Astrocyte (in vitro differentiated cells and primary cell): ENCODE measurements around the gene FAM13C. TPM values are rescaled to one million over a fixed set of nuclear protein-coding genes. Genes with fewer than 3 reads are reported as not detected.

Experiments used
- DNase-seq: peaks from one replicate; pipeline ENCODE4 v3.0.0-alpha.2; 2010; ENCODE audit warnings: low read depth
- FAIRE-seq: peaks from 2 replicates; lab custom pipeline; 2011; peaks lifted over from hg19 to GRCh38; lab: Jason Lieb, UNC
- H2AFZ ChIP-seq: 2 replicates; pipeline ENCODE4 v1.6.0; 2012; ENCODE audit warnings: low read depth, low read length, inconsistent platforms
- H3K27ac ChIP-seq: 2 replicates; pipeline ENCODE4 v1.5.1; 2011; ENCODE audit warnings: low read depth, low read length, inconsistent platforms
- H3K27me3 ChIP-seq: 2 replicates; pipeline ENCODE4 v1.6.0; 2011; ENCODE audit warnings: low read length, inconsistent platforms; ENCODE audit not compliant: insufficient read depth
- H3K36me3 ChIP-seq: 2 replicates; pipeline ENCODE4 v1.5.1; 2011; ENCODE audit warnings: low read length, inconsistent platforms; ENCODE audit not compliant: insufficient read depth
- H3K4me1 ChIP-seq: 2 replicates; pipeline ENCODE4 v1.5.1; 2011; ENCODE audit warnings: low read length, inconsistent platforms; ENCODE audit not compliant: insufficient read depth
- H3K4me2 ChIP-seq: 2 replicates; pipeline ENCODE4 v1.6.0; 2012; ENCODE audit warnings: low read length, inconsistent platforms
- H3K4me3 ChIP-seq: 2 replicates; pipeline ENCODE4 v1.5.1; 2011; ENCODE audit warnings: low read depth, mild to moderate bottlenecking, low read length, inconsistent platforms; ENCODE audit not compliant: insufficient read depth
- H3K79me2 ChIP-seq: 2 replicates; pipeline ENCODE4 v1.6.0; 2012; ENCODE audit warnings: mild to moderate bottlenecking, low read length, inconsistent platforms; ENCODE audit not compliant: insufficient read depth
- H3K9ac ChIP-seq: 2 replicates; pipeline ENCODE4 v1.6.0; 2012; ENCODE audit warnings: mild to moderate bottlenecking, low read length, inconsistent platforms
- H3K9me3 ChIP-seq: 2 replicates; pipeline ENCODE4 v1.5.1; 2012; ENCODE audit warnings: low read depth, mild to moderate bottlenecking, low read length, inconsistent platforms; ENCODE audit not compliant: insufficient read depth
- H4K20me1 ChIP-seq: 2 replicates; pipeline ENCODE4 v1.6.0; 2012; ENCODE audit warnings: low read length, inconsistent platforms; ENCODE audit not compliant: insufficient read depth
- H3K27ac Mint-ChIP-seq: one replicate; pipeline ENCODE4 v1.8.0; 2021; ENCODE audit warnings: mild to moderate bottlenecking, mixed read lengths; ENCODE audit not compliant: unreplicated experiment
- H3K27me3 Mint-ChIP-seq: one replicate; pipeline ENCODE4 v1.8.0; 2021; ENCODE audit warnings: low read depth, mixed read lengths; ENCODE audit not compliant: unreplicated experiment
- H3K36me3 Mint-ChIP-seq: one replicate; pipeline ENCODE4 v1.8.0; 2021; ENCODE audit warnings: low read depth, mixed read lengths; ENCODE audit not compliant: unreplicated experiment
- H3K4me1 Mint-ChIP-seq: one replicate; pipeline ENCODE4 v1.8.0; 2021; ENCODE audit warnings: low read depth, mixed read lengths; ENCODE audit not compliant: unreplicated experiment
- H3K4me3 Mint-ChIP-seq: one replicate; pipeline ENCODE4 v1.8.0; 2021; ENCODE audit warnings: mild to moderate bottlenecking, moderate library complexity, mixed read lengths; ENCODE audit not compliant: unreplicated experiment
- H3K9me3 Mint-ChIP-seq: one replicate; pipeline ENCODE4 v1.8.0; 2021; ENCODE audit warnings: mild to moderate bottlenecking, mixed read lengths; ENCODE audit not compliant: unreplicated experiment
- EZH2 ChIP-seq: IDR thresholded peaks from 2 replicates; pipeline ENCODE4 v1.6.1; 2012; ENCODE audit warnings: mild to moderate bottlenecking, low read length, inconsistent platforms; ENCODE audit not compliant: insufficient read depth
- total RNA-seq: library from RNA; stranded (reverse); gene quantifications from 2 replicates; pipeline ENCODE4 v1.2.1, GENCODE V29; 2021
- TF ChIP-seq, protein P1 (sequence below): IDR thresholded peaks from 2 replicates; pipeline ENCODE4 v1.5.1; 2011; ENCODE audit warnings: low read depth, mild to moderate bottlenecking, inconsistent platforms, low read length, moderate library complexity; ENCODE audit not compliant: insufficient read depth

FAM13C gene
- total RNA-seq, 1 donor from 2014 or later = 8.7 TPM

DNA sequence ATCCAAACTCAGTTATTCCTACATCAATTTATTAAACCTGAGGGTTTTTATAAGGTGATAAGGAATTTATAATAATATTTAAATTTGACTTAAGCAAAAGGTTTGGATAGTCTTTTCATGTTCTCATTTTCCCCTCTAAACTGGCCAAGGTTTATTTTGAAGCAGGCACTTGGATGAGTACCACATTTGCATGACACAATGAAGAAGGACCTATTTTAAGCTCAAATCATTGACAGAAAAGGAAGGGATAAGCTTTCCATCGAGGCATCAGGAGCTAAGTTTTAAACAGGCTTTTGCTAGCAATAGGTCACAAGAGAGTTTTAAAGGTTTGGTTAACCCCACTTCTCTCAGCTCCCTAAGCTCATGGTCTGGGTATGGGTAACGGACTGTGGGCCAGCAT lies 28.7 kb upstream of the FAM13C start:
- Mint-ChIP-seq H3K27me3 (no peaks in the 10 kb centered on the region), H3K4me1 (peaks cover 43% of the 10 kb centered on the region), H3K27ac (no peak overlapping the region), H3K4me3 (no peak overlapping the region), H3K36me3 (no peaks in the 10 kb centered on the region), H3K9me3 (no peaks in the 10 kb centered on the region)
- FAIRE-seq = no peak
- H3K27me3 ChIP-seq = no peaks in the 10 kb centered on the region
- no peak overlapping the region for H3K27ac ChIP-seq
- H3K79me2 ChIP-seq = no peaks in the 10 kb centered on the region
- no peak for DNase-seq
- TF ChIP-seq EZH2 = no peak
- TF ChIP-seq, protein P1, sequence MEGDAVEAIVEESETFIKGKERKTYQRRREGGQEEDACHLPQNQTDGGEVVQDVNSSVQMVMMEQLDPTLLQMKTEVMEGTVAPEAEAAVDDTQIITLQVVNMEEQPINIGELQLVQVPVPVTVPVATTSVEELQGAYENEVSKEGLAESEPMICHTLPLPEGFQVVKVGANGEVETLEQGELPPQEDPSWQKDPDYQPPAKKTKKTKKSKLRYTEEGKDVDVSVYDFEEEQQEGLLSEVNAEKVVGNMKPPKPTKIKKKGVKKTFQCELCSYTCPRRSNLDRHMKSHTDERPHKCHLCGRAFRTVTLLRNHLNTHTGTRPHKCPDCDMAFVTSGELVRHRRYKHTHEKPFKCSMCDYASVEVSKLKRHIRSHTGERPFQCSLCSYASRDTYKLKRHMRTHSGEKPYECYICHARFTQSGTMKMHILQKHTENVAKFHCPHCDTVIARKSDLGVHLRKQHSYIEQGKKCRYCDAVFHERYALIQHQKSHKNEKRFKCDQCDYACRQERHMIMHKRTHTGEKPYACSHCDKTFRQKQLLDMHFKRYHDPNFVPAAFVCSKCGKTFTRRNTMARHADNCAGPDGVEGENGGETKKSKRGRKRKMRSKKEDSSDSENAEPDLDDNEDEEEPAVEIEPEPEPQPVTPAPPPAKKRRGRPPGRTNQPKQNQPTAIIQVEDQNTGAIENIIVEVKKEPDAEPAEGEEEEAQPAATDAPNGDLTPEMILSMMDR = no peak
- no peaks in the 10 kb centered on the region for H4K20me1 ChIP-seq
- H2AFZ ChIP-seq = no peak overlapping the region
- no peaks in the 10 kb centered on the region for H3K9me3 ChIP-seq
- H3K4me1 ChIP-seq = peaks cover 21% of the 10 kb centered on the region
- H3K36me3 ChIP-seq = no peaks in the 10 kb centered on the region
- no peak overlapping the region for H3K4me3 ChIP-seq
- no peak overlapping the region for H3K9ac ChIP-seq
- H3K4me2 ChIP-seq = no peak overlapping the region

DNA sequence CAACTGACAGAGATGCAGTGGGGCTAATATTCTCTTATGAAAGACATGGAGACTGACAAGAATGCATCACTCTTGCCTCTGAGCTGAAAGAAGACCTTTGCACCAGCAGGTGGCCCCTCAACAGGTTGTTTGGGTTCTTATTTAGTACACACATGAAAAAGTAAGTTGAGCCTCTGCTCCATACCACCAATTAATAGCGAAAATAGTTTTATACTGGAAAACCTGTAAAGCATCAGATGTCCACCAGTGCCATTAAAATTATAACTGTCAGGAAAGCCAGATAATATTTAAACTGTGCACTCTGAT lies 26.3 kb upstream of the FAM13C start:
- H3K4me3 ChIP-seq = no peak overlapping the region
- peak overlapping the region; percentile 89 for H3K27ac ChIP-seq
- H3K4me2 ChIP-seq = peak overlapping the region; percentile 61
- H3K79me2 ChIP-seq = no peaks in the 10 kb centered on the region
- H3K27me3 Mint-ChIP-seq = no peaks in the 10 kb centered on the region
- H3K9me3 Mint-ChIP-seq = no peaks in the 10 kb centered on the region
- no peak overlapping the region for H3K4me3 Mint-ChIP-seq
- DNase-seq = no peak
- H3K27ac Mint-ChIP-seq = peak overlapping the region; percentile 90
- H3K27me3 ChIP-seq = no peaks in the 10 kb centered on the region
- no peaks in the 10 kb centered on the region for H3K36me3 Mint-ChIP-seq
- TF ChIP-seq EZH2 = no peak
- TF ChIP-seq, protein P1 = no peak
- FAIRE-seq = no peak
- peaks cover 21% of the 10 kb centered on the region for H3K4me1 ChIP-seq
- peaks cover 46% of the 10 kb centered on the region for H3K4me1 Mint-ChIP-seq
- H3K9me3 ChIP-seq = no peaks in the 10 kb centered on the region
- no peaks in the 10 kb centered on the region for H4K20me1 ChIP-seq
- H3K9ac ChIP-seq = peak overlapping the region; percentile 51
- no peaks in the 10 kb centered on the region for H3K36me3 ChIP-seq
- H2AFZ ChIP-seq = no peak overlapping the region

DNA sequence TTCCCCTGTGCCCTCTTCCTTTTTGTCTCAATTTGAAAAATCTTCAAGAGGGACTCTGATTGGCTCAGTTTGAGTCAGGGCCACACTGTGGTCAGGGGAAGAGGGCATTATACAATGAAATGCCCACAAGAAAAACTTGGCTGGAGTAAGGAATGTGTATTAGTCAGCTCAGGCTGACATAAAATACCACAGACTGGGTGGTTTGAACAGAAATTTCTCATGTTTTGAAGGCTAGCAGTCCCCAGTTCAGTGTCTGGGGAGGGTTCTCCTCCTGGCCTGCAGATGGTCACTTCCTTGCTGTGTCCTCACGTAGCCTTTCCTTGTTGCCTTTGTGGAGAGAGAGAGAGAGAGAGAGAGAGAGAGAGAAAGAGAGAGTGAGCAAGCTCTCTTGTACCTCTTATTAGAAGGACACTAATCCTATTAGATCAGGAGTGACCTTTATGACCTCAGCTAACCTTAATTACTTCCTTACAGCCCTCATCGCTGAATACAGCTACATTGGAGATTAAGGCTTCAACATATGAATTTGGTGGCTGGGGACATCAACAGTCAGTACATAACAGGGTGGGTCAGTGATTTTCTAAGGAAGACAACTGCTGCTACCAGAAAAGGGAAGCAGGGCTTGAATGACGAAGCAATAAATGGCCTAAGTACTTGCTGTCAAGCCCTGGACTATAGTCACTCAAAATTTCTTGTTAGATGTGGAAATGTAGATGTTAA lies 25.8 kb upstream of the FAM13C start:
- Mint-ChIP-seq H3K4me3 (peak overlapping the region; percentile 17), H3K4me1 (peaks cover 42% of the 10 kb centered on the region), H3K36me3 (no peaks in the 10 kb centered on the region), H3K27ac (peak overlapping the region; percentile 90), H3K27me3 (no peaks in the 10 kb centered on the region), H3K9me3 (no peaks in the 10 kb centered on the region)
- Histone ChIP-seq H3K4me3 (no peak overlapping the region), H3K27me3 (no peaks in the 10 kb centered on the region), H3K4me2 (peak overlapping the region; percentile 61), H3K79me2 (no peaks in the 10 kb centered on the region), H3K36me3 (no peaks in the 10 kb centered on the region), H3K27ac (peak overlapping the region; percentile 89), H3K9ac (peak overlapping the region; percentile 60), H3K4me1 (peaks cover 25% of the 10 kb centered on the region), H3K9me3 (no peaks in the 10 kb centered on the region), H2AFZ (peak overlapping the region; percentile 61), H4K20me1 (no peaks in the 10 kb centered on the region)
- peak; percentile 99 for DNase-seq
- TF ChIP-seq, protein P1 = no peak
- no peak for TF ChIP-seq EZH2
- peak; percentile 97 for FAIRE-seq
